Neutrophil (primary cell): ENCODE results near the gene MCM3.

Experiments used
- H3K27ac ChIP-seq: fragments of 200-600 bp; sonication (generic); 2 replicates; pipeline ENCODE4 v1.5.1; 2016; ENCODE audit warnings: mild to moderate bottlenecking, moderate library complexity
- H3K27me3 ChIP-seq: fragments of 200-600 bp; sonication (generic); 2 replicates; pipeline ENCODE4 v1.6.0; 2016; ENCODE audit warnings: mild to moderate bottlenecking
- H3K36me3 ChIP-seq: fragments of 200-600 bp; sonication (generic); 2 replicates; pipeline ENCODE4 v1.5.1; 2017
- H3K4me1 ChIP-seq, 2 experiments: fragments of 200-600 bp in 1 of 2; sonication (generic) in 1 of 2; 1 replicate in 1 of 2; 2 replicates in 1 of 2; pipeline versions ENCODE4 v1.5.1 to v1.6.1; 2013 to 2016; ENCODE audit warnings: low read depth in 1 of 2, low read length in 1 of 2, mild to moderate bottlenecking in 1 of 2, moderate library complexity in 1 of 2; ENCODE audit not compliant: control insufficient read depth in 1 of 2, insufficient read depth in 1 of 2
- H3K4me3 ChIP-seq, 2 experiments: fragments of 200-600 bp in 1 of 2; sonication (generic) in 1 of 2; 1 replicate in 1 of 2; 2 replicates in 1 of 2; pipeline ENCODE4 v1.5.1; 2013 to 2016; ENCODE audit warnings: low read depth in 1 of 2, low read length in 1 of 2, mild to moderate bottlenecking in 1 of 2, moderate library complexity in 1 of 2
- H3K9me3 ChIP-seq: fragments of 200-600 bp; sonication (generic); 2 replicates; pipeline ENCODE4 v1.5.1; 2016
- CTCF ChIP-seq: fragments of 200-600 bp; sonication (generic); IDR thresholded peaks from 2 replicates; pipeline ENCODE4 v1.5.1; 2016; ENCODE audit warnings: antibody characterized with exemption

Gene MCM3

GRCh38 chr6:52284460-52285176, at the start of gene MCM3:
MCM3 (minus strand) TSS chr6:52284742; CDS start chr6:52284674, 68 bp downstream.
- Histone ChIP-seq H3K27me3 (no peaks in the 10 kb centered on the region), H3K36me3 (peaks cover 11% of the 10 kb centered on the region), H3K4me1 (peaks cover 15 to 23% of the 10 kb centered on the region in 2 experiments), H3K9me3 (no peaks in the 10 kb centered on the region), H3K4me3 (peak within 1 kb of the TSS; percentile 72 to 84), H3K27ac (peak within 1 kb of the TSS; percentile 49)
- TF ChIP-seq CTCF = peak; percentile 60

GRCh38 chr6:52333840-52334200, 49.3 kb upstream of the MCM3 start:
- peaks cover 62 to 65% of the 10 kb centered on the region in 2 experiments for H3K4me1 ChIP-seq
- no peaks in the 10 kb centered on the region for H3K9me3 ChIP-seq
- no peaks in the 10 kb centered on the region for H3K27me3 ChIP-seq
- no peak for TF ChIP-seq CTCF
- H3K36me3 ChIP-seq = no peaks in the 10 kb centered on the region
- H3K4me3 ChIP-seq = peak overlapping the region in 1 of 2 experiments; percentile 3
- H3K27ac ChIP-seq = peak overlapping the region; percentile 64

- Histone ChIP-seq H3K4me3 (no peak overlapping the region), H3K27ac (no peak overlapping the region), H3K27me3 (no peaks in the 10 kb centered on the region), H3K9me3 (no peaks in the 10 kb centered on the region), H3K36me3 (no peaks in the 10 kb centered on the region), H3K4me1 (peaks cover 62 to 65% of the 10 kb centered on the region in 2 experiments)
- TF ChIP-seq CTCF = no peak
These were observed 47.4 kb upstream of the MCM3 start for GRCh38 chr6:52331793-52332457.

- Histone ChIP-seq H3K36me3 (no peaks in the 10 kb centered on the region), H3K4me3 (no peak overlapping the region), H3K9me3 (no peaks in the 10 kb centered on the region), H3K27ac (peak overlapping the region; percentile 59), H3K4me1 (peaks cover 55% of the 10 kb centered on the region in 2 experiments), H3K27me3 (no peaks in the 10 kb centered on the region)
- TF ChIP-seq CTCF = no peak
These were observed 45.9 kb upstream of the MCM3 start for GRCh38 chr6:52330470-52330869.

- peaks cover 37 to 38% of the 10 kb centered on the region in 2 experiments for H3K4me1 ChIP-seq
- no peak overlapping the region for H3K27ac ChIP-seq
- no peak for TF ChIP-seq CTCF
- H3K4me3 ChIP-seq = no peak overlapping the region
- no peaks in the 10 kb centered on the region for H3K36me3 ChIP-seq
- H3K27me3 ChIP-seq = no peaks in the 10 kb centered on the region
- no peaks in the 10 kb centered on the region for H3K9me3 ChIP-seq
These were observed 44.2 kb upstream of the MCM3 start for GRCh38 chr6:52328729-52329128.
